Adrenal gland (tissue), 5 donors: ENCODE results near the gene SYT6.

Experiments
- CTCF ChIP-seq, 6 experiments: fragments of 450-650 bp in 4 of 6; fragments of 200-600 bp in 2 of 6; sonication (generic) in 1 of 6; IDR thresholded peaks; 1 replicate in 5 of 6; 2 replicates in 1 of 6; pipeline versions ENCODE4 v1.5.1 to v1.8.0; 2016 to 2021; ENCODE audit warnings: antibody characterized with exemption in 6 of 6, mild to moderate bottlenecking in 2 of 6, moderate library complexity in 1 of 6
- POLR2A ChIP-seq, 2 donors: fragments of 450-650 bp; IDR thresholded peaks; one replicate each; pipeline ENCODE4 v1.6.1; 2017; ENCODE audit warnings: antibody characterized with exemption in 2 of 2, mild to moderate bottlenecking in 2 of 2, moderate library complexity in 1 of 2
- donor health status: DM: no; HTN: no; CAD: no.

GRCh38 chr1:114111731-114112641, 41.7 kb downstream of the SYT6 start:
- no peak for TF ChIP-seq CTCF (IDR thresholded peaks at IDR 0.05)
- TF ChIP-seq POLR2A (IDR thresholded peaks at IDR 0.05), result no peak
